HG02938 (cell line): Measurements from ENCODE around the gene TEDC2.

ENCODE experiments used
- ATAC-seq: cut with Tn5 transposase; IDR thresholded peaks from one replicate; pipeline ENCODE4 v1.9.1; 2021; ENCODE audit warnings: mild to moderate bottlenecking, moderate library complexity; ENCODE audit not compliant: unreplicated experiment

Gene TEDC2

DNA sequence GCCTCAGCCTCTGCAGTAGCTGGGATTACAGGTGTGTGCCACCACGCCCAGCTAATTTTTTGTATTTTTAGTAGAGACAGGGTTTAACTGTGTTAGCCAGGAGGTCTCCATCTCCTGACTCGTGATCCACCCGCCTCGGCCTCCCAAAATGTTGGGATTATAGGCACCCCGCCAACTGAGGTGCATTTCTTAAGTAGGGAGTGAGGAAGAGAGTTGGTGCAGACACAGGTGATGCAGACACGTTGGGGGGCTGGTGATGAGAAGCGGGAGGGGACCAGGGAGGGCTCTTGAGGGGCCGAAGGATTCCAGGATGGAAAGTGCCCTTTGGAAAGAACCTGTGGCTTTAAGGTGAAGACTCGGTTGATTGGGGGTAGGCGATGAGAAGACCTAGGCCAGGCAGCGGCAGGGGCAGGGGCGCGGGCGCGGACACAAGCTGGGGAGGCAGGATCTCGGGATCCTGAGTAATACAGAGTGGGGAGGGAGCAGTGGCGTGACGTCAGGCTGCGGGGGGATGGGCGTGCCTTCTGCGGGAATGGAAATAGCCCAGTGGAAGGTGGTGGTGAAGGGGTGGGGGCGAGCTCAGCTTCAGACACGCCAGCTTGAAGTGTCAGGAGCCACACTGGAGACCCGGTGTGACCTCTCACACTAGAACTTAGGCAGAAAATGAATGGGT is 51.4 kb downstream of the TEDC2 start:
- no peak for ATAC-seq

DNA sequence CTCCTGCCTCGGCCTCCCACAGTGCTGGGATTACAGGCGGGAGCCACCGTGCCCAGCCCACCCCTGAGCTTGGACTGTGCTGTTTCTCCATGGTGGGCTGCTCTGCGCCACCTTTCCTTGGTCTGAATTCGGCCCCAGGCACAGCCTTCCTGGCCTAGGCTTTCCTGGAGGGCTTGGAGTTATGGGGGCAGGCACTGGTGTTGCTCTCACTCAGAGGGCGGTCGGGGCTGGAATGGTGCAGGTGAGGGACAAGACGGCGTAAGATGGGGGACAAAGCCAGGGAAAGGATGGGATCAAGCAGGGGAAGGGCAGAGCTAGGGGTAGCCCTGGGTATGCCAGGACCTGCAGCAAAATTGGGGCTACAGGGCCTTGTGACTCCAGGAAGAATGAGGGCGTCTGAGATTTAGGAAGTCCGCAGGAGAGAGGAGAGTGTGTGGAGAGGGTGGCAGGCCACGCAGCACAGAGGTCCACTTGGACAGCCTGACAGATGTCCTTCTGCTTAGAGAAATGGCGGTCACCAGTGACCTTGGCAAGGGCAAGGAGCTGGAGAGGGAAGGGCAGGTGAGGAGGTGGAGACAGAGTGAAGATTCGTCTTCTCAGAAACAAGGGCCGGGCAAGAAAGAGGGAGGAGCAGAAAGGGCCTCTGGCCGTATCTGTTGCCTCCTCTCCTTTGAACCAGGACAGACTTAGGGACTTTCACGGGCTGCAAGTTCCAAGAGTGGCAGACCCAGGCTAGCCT is 52.3 kb downstream of the TEDC2 start:
- no peak for ATAC-seq

- ATAC-seq, result no peak
These were observed 53.0 kb downstream of the TEDC2 start for GRCh38 chr16:2512735-2513404.

DNA sequence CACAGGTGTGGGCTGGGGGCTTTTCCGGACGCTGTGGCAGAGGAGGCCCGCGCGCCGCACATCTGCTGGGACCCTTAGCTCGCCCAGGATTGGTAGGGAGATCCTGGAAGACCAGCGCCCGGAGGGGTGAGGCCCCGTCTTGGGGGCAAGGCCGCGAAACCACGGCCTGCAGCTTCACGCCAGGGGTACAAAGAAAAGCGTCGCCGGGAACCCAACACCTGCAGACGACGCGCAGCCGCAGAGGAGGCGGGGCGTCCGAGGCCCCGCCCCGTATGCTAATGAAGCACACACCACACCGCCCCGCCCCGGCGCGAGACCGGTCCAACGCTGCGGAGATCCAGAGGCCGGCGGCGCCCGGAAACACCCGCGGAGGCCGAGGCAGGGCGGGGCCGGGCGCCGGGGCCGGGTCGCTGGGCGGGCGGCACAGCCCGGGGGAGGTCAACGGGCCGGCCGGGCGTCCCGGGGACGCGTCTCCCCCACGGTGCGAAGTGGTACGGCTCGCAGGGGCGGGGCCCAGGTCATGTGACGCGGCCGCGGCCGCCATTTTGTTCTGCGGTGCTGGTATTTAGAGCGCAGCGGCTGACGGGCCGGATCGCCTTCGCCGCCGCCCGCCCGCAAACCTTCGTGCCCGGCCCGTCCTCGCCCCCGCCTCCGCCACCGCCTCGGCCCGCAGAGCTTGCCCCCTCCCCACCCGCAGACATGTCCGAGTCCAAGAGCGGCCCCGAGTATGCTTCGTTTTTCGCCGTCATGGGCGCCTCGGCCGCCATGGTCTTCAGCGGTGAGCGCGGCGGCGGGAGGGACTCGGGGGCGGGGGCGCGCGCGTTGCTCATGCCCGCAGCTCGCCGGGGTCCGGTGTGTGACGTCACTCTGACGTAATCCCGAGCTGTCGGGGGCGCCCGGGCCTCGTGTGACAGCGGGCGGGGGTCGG is 53.8 kb downstream of the TEDC2 start, which contains the start of gene ATP6V0C:
Gene ATP6V0C, plus strand, starts transcription at position 548 of the 928 bp plus-strand sequence. Its CDS starts 152 bp downstream, at position 700.
- peak; percentile 57 for ATAC-seq
